Dendritic cell treated with granulocyte-macrophage colony-stimulating factor and Interleukin-4, amounts not matched to agents 40 ng/mL and 50 ng/mL, for 4 days (primary cell): ENCODE data around the gene RBBP8.

Experiments
- H3K27ac Mint-ChIP-seq: one replicate; pipeline ENCODE4 v1.8.0; 2022; ENCODE audit warnings: mild to moderate bottlenecking, mixed read lengths
- H3K27me3 Mint-ChIP-seq: one replicate; pipeline ENCODE4 v1.8.0; 2022; ENCODE audit warnings: mild to moderate bottlenecking, mixed read lengths
- H3K36me3 Mint-ChIP-seq: one replicate; pipeline ENCODE4 v1.8.0; 2022; ENCODE audit warnings: low read depth, mixed read lengths
- H3K4me1 Mint-ChIP-seq: one replicate; pipeline ENCODE4 v1.8.0; 2022; ENCODE audit warnings: low read depth, mixed read lengths
- H3K4me3 Mint-ChIP-seq: one replicate; pipeline ENCODE4 v1.8.0; 2022; ENCODE audit warnings: mild to moderate bottlenecking, moderate library complexity, mixed read lengths
- H3K9me3 Mint-ChIP-seq: one replicate; pipeline ENCODE4 v1.8.0; 2022; ENCODE audit warnings: mixed read lengths
- intact Hi-C: fragments of 100-400 bp; cut with micrococcal nuclease; formaldehyde crosslinking; loops from one replicate; pipeline ENCODE4 v1.15.0; 2022

Gene RBBP8

DNA sequence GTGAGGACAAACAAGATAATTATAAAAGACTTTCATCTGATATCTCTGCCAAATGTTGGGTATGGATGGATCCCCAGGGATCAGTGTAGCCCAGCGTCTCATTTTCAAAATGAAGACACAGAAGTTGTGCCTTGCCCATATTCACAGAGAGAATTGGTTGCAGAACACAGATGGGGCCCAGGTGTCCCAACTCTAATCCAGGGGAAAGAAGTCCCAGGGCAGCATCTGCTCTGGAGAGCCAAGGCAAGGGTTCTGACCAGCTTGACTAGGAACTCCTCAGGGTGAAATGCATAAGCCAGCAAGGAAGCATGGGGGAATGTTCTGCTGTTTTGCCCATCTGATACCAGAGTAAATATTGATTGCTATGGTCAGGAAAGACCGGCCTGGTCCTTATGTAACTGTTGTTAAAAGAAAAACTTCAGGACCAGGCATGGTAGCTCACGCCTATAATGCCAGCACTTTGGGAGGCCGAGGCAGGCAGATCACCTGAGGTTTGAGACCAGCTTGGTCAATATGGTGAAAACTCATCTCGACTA is 133.4 kb downstream of the RBBP8 start:
- Mint-ChIP-seq H3K9me3 (peaks cover 13% of the 10 kb centered on the region), H3K36me3 (peaks cover 9% of the 10 kb centered on the region), H3K27me3 (no peaks in the 10 kb centered on the region), H3K4me3 (no peak overlapping the region), H3K27ac (no peak overlapping the region), H3K4me1 (peaks cover 44% of the 10 kb centered on the region)
- intact Hi-C loops: no loop called here

- Mint-ChIP-seq H3K9me3 (peaks cover 13% of the 10 kb centered on the region), H3K36me3 (peaks cover 9% of the 10 kb centered on the region), H3K4me3 (no peak overlapping the region), H3K4me1 (peaks cover 51% of the 10 kb centered on the region), H3K27ac (no peak overlapping the region), H3K27me3 (no peaks in the 10 kb centered on the region)
- intact Hi-C loops: no loop called here
These were observed 134.1 kb downstream of the RBBP8 start for GRCh38 chr18:23067236-23067635.

DNA sequence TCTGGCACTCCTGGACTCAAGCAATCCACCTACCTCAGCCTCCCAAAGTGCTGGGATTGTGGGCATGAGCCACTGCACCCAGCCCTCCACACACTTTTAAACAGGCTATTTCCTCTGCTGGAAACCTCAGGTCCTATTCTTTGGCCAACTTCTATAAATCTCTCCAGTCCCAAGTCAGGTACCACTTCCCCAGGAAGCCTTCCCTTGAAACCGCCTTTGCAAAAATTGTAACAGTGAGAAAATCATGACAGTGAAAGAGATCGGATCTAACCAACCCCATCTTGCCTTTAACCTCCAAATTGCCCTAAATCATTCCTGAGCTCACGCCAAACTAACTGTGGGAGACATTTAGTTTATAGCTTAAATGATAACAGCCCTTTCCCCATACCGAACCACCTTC is 134.9 kb downstream of the RBBP8 start:
- Mint-ChIP-seq H3K36me3 (peaks cover 8% of the 10 kb centered on the region), H3K27ac (no peak overlapping the region), H3K9me3 (peaks cover 10% of the 10 kb centered on the region), H3K27me3 (no peaks in the 10 kb centered on the region), H3K4me3 (no peak overlapping the region), H3K4me1 (peaks cover 51% of the 10 kb centered on the region)
- intact Hi-C loops: loop anchor here (2.0 kb wide), 1 partner anchor 15 kb away; no protein-coding TSS in a partner anchor

- H3K4me3 Mint-ChIP-seq: no peak overlapping the region
- no peaks in the 10 kb centered on the region for H3K27me3 Mint-ChIP-seq
- intact Hi-C loops: loop anchor here (2.0 kb wide), 1 partner anchor 16 kb away; no protein-coding TSS in a partner anchor
- peaks cover 51% of the 10 kb centered on the region for H3K4me1 Mint-ChIP-seq
- peak overlapping the region; percentile 35 for H3K27ac Mint-ChIP-seq
- H3K36me3 Mint-ChIP-seq: peaks cover under 1% of the 10 kb centered on the region
- H3K9me3 Mint-ChIP-seq: peaks cover 2% of the 10 kb centered on the region
These were observed 135.6 kb downstream of the RBBP8 start for GRCh38 chr18:23068570-23069310.

- Mint-ChIP-seq H3K4me1 (peaks cover 56% of the 10 kb centered on the region), H3K36me3 (no peaks in the 10 kb centered on the region), H3K27me3 (no peaks in the 10 kb centered on the region), H3K4me3 (no peak overlapping the region), H3K27ac (peak overlapping the region; percentile 35), H3K9me3 (no peaks in the 10 kb centered on the region)
- intact Hi-C loops: loop anchor here (2.0 kb wide), 1 partner anchor 17 kb away; no protein-coding TSS in a partner anchor
These were observed 136.4 kb downstream of the RBBP8 start for GRCh38 chr18:23069481-23069880.

DNA sequence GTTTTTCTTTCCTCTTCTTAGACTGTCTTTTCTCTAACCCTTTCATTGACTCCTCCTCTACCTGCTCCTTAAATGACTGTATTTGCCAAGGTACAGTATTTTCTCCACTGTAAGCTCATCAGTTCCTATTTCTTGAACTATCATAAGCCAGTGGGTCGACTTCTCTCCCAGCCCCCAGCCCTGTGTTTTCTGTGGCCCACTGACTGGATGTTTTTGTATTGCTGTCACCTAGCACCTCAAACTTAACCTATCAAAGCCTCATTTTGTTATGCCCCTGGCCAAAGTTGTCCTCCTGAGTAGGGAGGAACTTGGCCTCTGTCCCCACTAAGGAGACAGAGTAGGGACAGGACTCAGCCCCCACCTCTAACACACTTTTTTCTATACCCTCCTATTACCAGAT is 136.8 kb downstream of the RBBP8 start:
- Mint-ChIP-seq H3K9me3 (no peaks in the 10 kb centered on the region), H3K4me1 (peaks cover 59% of the 10 kb centered on the region), H3K27me3 (no peaks in the 10 kb centered on the region), H3K36me3 (no peaks in the 10 kb centered on the region), H3K4me3 (no peak overlapping the region), H3K27ac (peak overlapping the region; percentile 35)
- intact Hi-C loops: loop anchor here (2.0 kb wide), 1 partner anchor 17 kb away; no protein-coding TSS in a partner anchor

DNA sequence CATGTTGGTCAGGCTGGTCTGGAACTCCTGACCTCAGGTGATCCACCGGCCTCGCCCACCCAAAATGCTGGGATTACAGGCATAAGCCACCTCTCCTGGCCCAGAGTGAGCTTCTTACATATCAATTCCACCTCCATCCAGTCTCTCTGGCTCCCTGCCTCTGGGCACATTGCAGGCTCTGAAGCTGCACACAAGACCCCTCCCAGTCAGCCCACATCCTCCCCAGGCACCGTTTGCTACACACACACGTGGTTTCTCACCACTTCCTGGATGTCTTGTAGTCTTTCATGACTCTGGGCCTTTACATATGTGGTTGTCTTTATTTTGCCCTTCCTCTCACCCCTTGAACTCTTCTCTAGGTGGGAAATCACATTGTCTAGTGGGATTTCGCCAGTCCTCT is 138.2 kb downstream of the RBBP8 start:
- no peaks in the 10 kb centered on the region for H3K27me3 Mint-ChIP-seq
- no peaks in the 10 kb centered on the region for H3K36me3 Mint-ChIP-seq
- intact Hi-C loops: no loop called here
- no peak overlapping the region for H3K4me3 Mint-ChIP-seq
- peak overlapping the region; percentile 27 for H3K27ac Mint-ChIP-seq
- no peaks in the 10 kb centered on the region for H3K9me3 Mint-ChIP-seq
- H3K4me1 Mint-ChIP-seq: peaks cover 59% of the 10 kb centered on the region

- Mint-ChIP-seq H3K27ac (peak overlapping the region; percentile 27), H3K4me3 (no peak overlapping the region), H3K9me3 (no peaks in the 10 kb centered on the region), H3K36me3 (no peaks in the 10 kb centered on the region), H3K27me3 (no peaks in the 10 kb centered on the region), H3K4me1 (peaks cover 58% of the 10 kb centered on the region)
- intact Hi-C loops: no loop called here
These were observed 139.0 kb downstream of the RBBP8 start for GRCh38 chr18:23072079-23072478.

DNA sequence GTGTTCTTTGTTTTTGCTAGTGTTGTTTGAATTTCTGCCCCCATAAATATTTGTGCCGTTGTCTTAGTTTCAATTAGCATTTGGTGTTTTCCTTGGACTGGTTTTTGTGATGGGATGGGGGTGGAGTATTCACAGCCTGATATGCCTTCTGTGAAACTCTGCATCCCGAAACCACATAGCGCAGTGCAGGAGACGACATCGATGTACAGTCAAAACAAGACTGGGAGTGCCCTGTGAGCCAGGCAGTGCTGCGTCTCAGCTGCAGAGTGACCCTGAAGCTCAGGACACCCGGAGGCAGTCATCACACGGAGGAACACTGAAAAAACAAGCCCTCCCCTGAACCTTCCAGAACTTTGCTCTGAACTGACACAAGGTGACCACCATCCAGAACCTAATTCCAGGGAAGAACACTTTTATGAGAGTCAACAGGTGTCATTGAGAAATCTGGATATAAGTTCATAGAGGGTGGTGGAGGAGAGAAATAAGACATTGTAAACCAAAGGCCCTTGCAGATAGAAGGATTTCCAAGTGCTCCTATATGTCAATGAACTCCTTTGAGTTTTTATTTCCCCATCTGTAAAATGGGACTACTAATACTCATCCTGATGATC is 141.0 kb downstream of the RBBP8 start:
- Mint-ChIP-seq H3K4me3 (no peak overlapping the region), H3K4me1 (peaks cover 61% of the 10 kb centered on the region), H3K27me3 (no peaks in the 10 kb centered on the region), H3K27ac (no peak overlapping the region), H3K9me3 (no peaks in the 10 kb centered on the region), H3K36me3 (no peaks in the 10 kb centered on the region)
- intact Hi-C loops: no loop called here
